Measurements from ENCODE around the gene TRIM52. TPM values are rescaled to one million over a fixed set of nuclear protein-coding genes. Genes with fewer than 3 reads are reported as not detected.

Gene TRIM52
- total and polyA plus RNA-seq, 10 donors, result 11.6 to 44.0 (median 20.9) TPM

DNA sequence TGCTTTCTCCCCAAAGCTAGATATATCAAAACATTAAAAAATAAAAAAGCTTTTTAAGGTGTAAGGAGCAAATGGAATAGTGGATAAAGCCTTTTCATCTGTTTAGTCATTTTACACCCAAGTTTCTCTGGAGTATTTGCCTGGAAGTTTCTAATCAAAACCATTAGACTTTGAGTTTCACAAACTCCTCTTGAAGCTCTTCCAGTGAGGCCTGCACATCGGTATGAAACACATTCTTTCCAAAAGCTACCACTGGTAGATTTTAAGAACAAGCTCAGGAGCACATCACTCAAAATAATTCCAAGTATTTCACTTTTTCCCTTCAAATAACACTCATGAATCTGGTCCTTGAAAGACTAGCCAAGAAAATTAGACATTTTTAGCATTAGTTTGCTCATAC is 5.7 kb downstream of the TRIM52 start:
- peaks cover 0 to 80% (median 9%) of the 10 kb centered on the region in 6 donors for H3K36me3 ChIP-seq
- H3K4me3 ChIP-seq, result no peak overlapping the region
- intact Hi-C loops (cut with DNase I; ENCODE audit: low total_unique reads), result no loop called here
- no peak for TF ChIP-seq POLR2A (IDR thresholded peaks at IDR 0.05)
- TF ChIP-seq POLR2AphosphoS5 (IDR thresholded peaks at IDR 0.05), result no peak
- TF ChIP-seq CTCF (IDR thresholded peaks at IDR 0.05 in 8 of 11, conservative IDR thresholded peaks at IDR 0.05 in 3 of 11), result no peak
- no peaks in the 10 kb centered on the region for H3K27me3 ChIP-seq (replicated peaks in 1 of 7)
- 72 to 85% (median 83%) methylated on average over 1 of the region's 1 CpG for WGBS, 5 donors
- peak overlapping the region in 5 of 8 donors; percentile 2 to 45 (median 22) for H3K27ac ChIP-seq
- H3K4me1 ChIP-seq, result peaks cover 39 to 100% (median 90%) of the 10 kb centered on the region in 6 donors
- no peak for DNase-seq
- no peaks in the 10 kb centered on the region for H3K9me3 ChIP-seq

- Histone ChIP-seq H3K36me3 (peaks cover 0 to 45% (median 5%) of the 10 kb centered on the region in 6 donors), H3K27ac (peak overlapping the region in 7 of 8 donors; percentile 28 to 98 (median 95)), H3K4me3 (peak overlapping the region in 5 of 8 donors; percentile 66 to 96 (median 78)), H3K27me3 (replicated peaks in 1 of 7) (no peaks in the 10 kb centered on the region), H3K9me3 (no peaks in the 10 kb centered on the region), H3K4me1 (peaks cover 26 to 91% (median 81%) of the 10 kb centered on the region in 6 donors)
- 74 to 86% (median 80%) methylated on average over 4 of the region's 4 CpGs for WGBS, 5 donors
- intact Hi-C loops (cut with DNase I; ENCODE audit: low total_unique reads), result no loop called here
- no peak for DNase-seq
- TF ChIP-seq CTCF (IDR thresholded peaks at IDR 0.05 in 8 of 11, conservative IDR thresholded peaks at IDR 0.05 in 3 of 11), result no peak
- TF ChIP-seq POLR2AphosphoS5 (IDR thresholded peaks at IDR 0.05), result no peak
- no peak for TF ChIP-seq POLR2A (IDR thresholded peaks at IDR 0.05)
Measured at GRCh38 chr5:181248277-181248676, 12.7 kb downstream of the TRIM52 start.

DNA sequence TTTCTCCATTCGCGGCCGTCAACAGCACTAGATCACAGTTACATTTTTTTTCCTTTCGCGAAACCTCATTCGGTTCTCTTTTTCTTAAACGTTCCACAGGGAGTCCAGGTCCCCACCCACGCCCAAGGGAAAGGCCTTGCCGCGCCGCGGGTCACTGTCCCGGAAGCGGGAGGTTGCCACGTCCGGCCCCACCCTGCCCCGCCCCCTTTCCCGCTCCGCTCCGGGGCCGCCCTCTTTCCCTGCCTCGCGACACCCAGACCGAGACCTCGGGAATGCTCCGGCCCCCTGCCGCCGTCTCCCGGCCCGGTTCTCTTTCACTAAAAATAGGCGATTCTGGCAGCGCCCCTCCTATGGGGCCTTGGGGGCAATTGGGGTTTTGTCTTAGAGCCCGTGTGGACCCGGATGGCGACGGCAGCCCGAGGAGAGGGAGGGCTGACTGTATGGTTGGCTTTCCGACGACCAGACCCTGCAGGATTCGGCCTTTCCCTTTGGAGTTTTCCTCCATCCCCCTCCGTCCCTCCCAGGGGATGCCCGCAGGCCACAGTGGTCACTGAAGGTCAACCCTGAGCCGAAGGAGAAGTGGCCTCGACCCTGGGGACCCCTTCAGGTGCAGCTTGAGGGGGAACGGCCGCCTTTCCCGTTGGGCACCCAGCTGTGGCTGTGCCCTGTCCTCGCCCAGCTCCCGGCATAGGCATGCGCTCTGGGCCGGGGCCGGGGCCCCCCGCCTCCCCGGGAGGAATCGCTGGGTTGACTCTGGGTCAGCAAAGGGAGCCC is 14.5 kb downstream of the TRIM52 start:
- no peaks in the 10 kb centered on the region for H3K27me3 ChIP-seq (replicated peaks in 1 of 7)
- intact Hi-C loops (cut with DNase I; ENCODE audit: low total_unique reads), result no loop called here
- peak overlapping the region; percentile 87 to 98 (median 94) for H3K27ac ChIP-seq
- H3K4me3 ChIP-seq, result peak overlapping the region; percentile 66 to 96 (median 78)
- H3K9me3 ChIP-seq, result no peaks in the 10 kb centered on the region
- DNase-seq, result peak; percentile 95
- TF ChIP-seq POLR2A (IDR thresholded peaks at IDR 0.05) (peak in 1 of 3 donors; percentile 35), POLR2AphosphoS5 (IDR thresholded peaks at IDR 0.05) (peak; percentile 91 to 92 (median 91)), CTCF (IDR thresholded peaks at IDR 0.05 in 8 of 11, conservative IDR thresholded peaks at IDR 0.05 in 3 of 11) (peak in 3 of 11 experiments; percentile 10 to 45 (median 36))
- H3K36me3 ChIP-seq, result peaks cover 0 to 39% (median 8%) of the 10 kb centered on the region in 6 donors
- WGBS, 5 donors, result 0 to 1% (median 0%) methylated on average over 46 to 55 of the region's 55 CpGs
- H3K4me1 ChIP-seq, result peaks cover 39 to 90% (median 85%) of the 10 kb centered on the region in 6 donors
